Liver (tissue), 9 donors: ENCODE results near the gene TTC12. TPM values are rescaled to one million over a fixed set of nuclear protein-coding genes. Genes with fewer than 3 reads are reported as not detected.

Source experiments
- DNase-seq: peaks from one replicate; pipeline ENCODE4 v3.0.0-alpha.2; 2017; ENCODE audit warnings: low spot score
- H3K27ac ChIP-seq, 2 donors: one replicate each; pipeline ENCODE4 v1.7.0; 2013; ENCODE audit warnings: inconsistent platforms in 2 of 2, low read length in 2 of 2, control low read depth in 1 of 2, low read depth in 1 of 2, mild to moderate bottlenecking in 1 of 2
- H3K27me3 ChIP-seq, 4 donors: one replicate each; pipeline versions ENCODE4 v1.6.1 to v1.7.0; 2013; ENCODE audit warnings: low read length in 3 of 4, inconsistent platforms in 1 of 4, mild to moderate bottlenecking in 1 of 4, moderate library complexity in 1 of 4; ENCODE audit not compliant: control insufficient read depth in 4 of 4, insufficient read depth in 4 of 4
- H3K36me3 ChIP-seq, 4 donors: one replicate each; pipeline versions ENCODE4 v1.6.1 to v1.7.0; 2013; ENCODE audit warnings: low read length in 3 of 4, mild to moderate bottlenecking in 3 of 4, low read depth in 1 of 4, moderate library complexity in 1 of 4; ENCODE audit not compliant: control insufficient read depth in 4 of 4, insufficient read depth in 3 of 4
- H3K4me1 ChIP-seq, 4 donors: one replicate each; pipeline versions ENCODE4 v1.6.1 to v1.7.0; 2013; ENCODE audit warnings: low read length in 3 of 4, mild to moderate bottlenecking in 3 of 4, moderate library complexity in 1 of 4; ENCODE audit not compliant: control insufficient read depth in 4 of 4, insufficient read depth in 4 of 4
- H3K4me3 ChIP-seq, 3 donors: one replicate each; pipeline versions ENCODE4 v1.6.1 to v1.7.0; 2013; ENCODE audit warnings: low read length in 3 of 3, control low read depth in 1 of 3, low read depth in 1 of 3, mild to moderate bottlenecking in 1 of 3
- H3K9ac ChIP-seq, 2 donors: one replicate each; pipeline ENCODE4 v1.7.0; 2013; ENCODE audit warnings: low read length in 2 of 2, mild to moderate bottlenecking in 2 of 2, moderate library complexity in 2 of 2, control low read depth in 1 of 2, low read depth in 1 of 2
- H3K9me3 ChIP-seq, 4 donors: one replicate each; pipeline versions ENCODE4 v1.6.1 to v1.7.0; 2013; ENCODE audit warnings: low read length in 3 of 4; ENCODE audit not compliant: control insufficient read depth in 4 of 4
- ATF3 ChIP-seq: IDR thresholded peaks from 2 replicates; pipeline ENCODE4 v1.6.1; 2016; ENCODE audit warnings: antibody characterized with exemption
- CTCF ChIP-seq: fragments of 150-350 bp; IDR thresholded peaks from 2 replicates; pipeline ENCODE4 v1.5.1; 2017; ENCODE audit warnings: improper control_type of control experiment, low read depth, low read length; ENCODE audit not compliant: missing input control
- EGR1 ChIP-seq, 2 donors: IDR thresholded peaks; 2 replicates each; pipeline ENCODE4 v1.6.1; 2016 to 2018; ENCODE audit warnings: antibody characterized with exemption in 2 of 2, low read depth in 2 of 2
- FOXA1 ChIP-seq: IDR thresholded peaks from 2 replicates; pipeline ENCODE4 v1.6.1; 2016; ENCODE audit warnings: antibody characterized with exemption
- FOXA2 ChIP-seq: IDR thresholded peaks from 2 replicates; pipeline ENCODE4 v1.6.1; 2016; ENCODE audit warnings: antibody characterized with exemption
- GABPA ChIP-seq, 2 donors: IDR thresholded peaks in 1 of 2; conservative IDR thresholded peaks in 1 of 2; 2 replicates each; pipeline ENCODE4 v1.6.1; 2016; ENCODE audit warnings: antibody characterized with exemption in 2 of 2, mild to moderate bottlenecking in 1 of 2, moderate library complexity in 1 of 2
- HNF4A ChIP-seq, 2 donors: conservative IDR thresholded peaks; 2 replicates each; pipeline ENCODE4 v1.6.1; 2016; ENCODE audit warnings: antibody characterized with exemption in 2 of 2, mild to moderate bottlenecking in 2 of 2
- HNF4G ChIP-seq: IDR thresholded peaks from 2 replicates; pipeline ENCODE4 v1.6.1; 2016; ENCODE audit warnings: antibody characterized with exemption
- REST ChIP-seq: IDR thresholded peaks from 2 replicates; pipeline ENCODE4 v1.6.1; 2016; ENCODE audit warnings: antibody characterized with exemption, mild to moderate bottlenecking
- RXRA ChIP-seq, 2 donors: IDR thresholded peaks; 2 replicates each; pipeline ENCODE4 v1.6.1; 2017 to 2018; ENCODE audit warnings: antibody characterized with exemption in 2 of 2, mild to moderate bottlenecking in 1 of 2
- SP1 ChIP-seq: IDR thresholded peaks from 2 replicates; pipeline ENCODE4 v1.6.1; 2018; ENCODE audit warnings: antibody characterized with exemption, mild to moderate bottlenecking
- TAF1 ChIP-seq: conservative IDR thresholded peaks from 2 replicates; pipeline ENCODE4 v1.6.1; 2016; ENCODE audit warnings: antibody characterized with exemption, mild to moderate bottlenecking
- YY1 ChIP-seq: IDR thresholded peaks from 2 replicates; pipeline ENCODE4 v1.6.1; 2016; ENCODE audit warnings: antibody characterized with exemption, mild to moderate bottlenecking
- ZBTB33 ChIP-seq: IDR thresholded peaks from 2 replicates; pipeline ENCODE4 v1.6.1; 2016; ENCODE audit warnings: antibody characterized with exemption
- WGBS: extraction: QIAGEN DNeasy Blood & Tissue Kit; methylation state at CpG from one replicate; pipeline ENCODE4 v1.1.7; 2013; 5-methylcytosine and 5-hydroxymethylcytosine counted together
- polyA plus RNA-seq, 2 donors: library from polyadenylated mRNA; stranded (reverse) in 1 of 2; unstranded in 1 of 2; fragments of 200-250 nt in 1 of 2; fragments of >200 nt in 1 of 2; fragmentation: Nextera tagmentation in 1 of 2; extraction: Ambion mirVana in 1 of 2; gene quantifications; one replicate each; pipeline versions ENCODE4 v1.2.1 to v1.2.3, GENCODE V29; 2013 to 2015
- total RNA-seq, 2 donors: library from RNA; depleted of rRNA; stranded (reverse); fragments of >200 nt; gene quantifications; one replicate each; pipeline ENCODE4 v1.2.3, GENCODE V29; 2014
- donor health status: healthy.
- donor health status: healthy.
- donor health status: healthy.
- donor health status: healthy.
- donor health status: healthy.

The TTC12 gene
- total and polyA plus RNA-seq, 4 donors = 2.8 to 9.0 (median 4.3) TPM

- no peaks in the 10 kb centered on the region for H3K4me1 ChIP-seq
- H3K27ac ChIP-seq = no peak overlapping the region
- no peaks in the 10 kb centered on the region for H3K36me3 ChIP-seq
- DNase-seq = no peak
- peaks cover 0 to 5% (median 0%) of the 10 kb centered on the region in 4 donors for H3K27me3 ChIP-seq
- TF ChIP-seq RXRA (IDR thresholded peaks at IDR 0.05) (no peak), HNF4G (no peak), ZBTB33 (no peak), EGR1 (IDR thresholded peaks at IDR 0.05; ENCODE audit: low read depth in 2 of 2) (no peak), YY1 (no peak), SP1 (no peak), REST (no peak), ATF3 (no peak)
- no peak overlapping the region for H3K4me3 ChIP-seq
- H3K9ac ChIP-seq = no peak overlapping the region
- no peaks in the 10 kb centered on the region for H3K9me3 ChIP-seq
- WGBS = 90% methylated on average over 7 of the region's 7 CpGs
Measured at GRCh38 chr11:113267493-113267892, 46.9 kb upstream of the TTC12 start.

GRCh38 chr11:113269096-113269495 lies 45.3 kb upstream of the TTC12 start:
- Histone ChIP-seq H3K9ac (no peak overlapping the region), H3K27me3 (peaks cover 0 to 5% (median 0%) of the 10 kb centered on the region in 4 donors), H3K4me3 (no peak overlapping the region), H3K4me1 (no peaks in the 10 kb centered on the region), H3K36me3 (no peaks in the 10 kb centered on the region), H3K9me3 (no peaks in the 10 kb centered on the region), H3K27ac (no peak overlapping the region)
- DNase-seq = no peak
- TF ChIP-seq FOXA1 (no peak), ZBTB33 (no peak), YY1 (no peak), HNF4A (conservative IDR thresholded peaks at IDR 0.05) (no peak), FOXA2 (no peak), CTCF (no peak), REST (no peak), TAF1 (no peak), GABPA (IDR thresholded peaks at IDR 0.05 in 1 of 2, conservative IDR thresholded peaks at IDR 0.05 in 1 of 2) (no peak), EGR1 (IDR thresholded peaks at IDR 0.05; ENCODE audit: low read depth in 2 of 2) (no peak), SP1 (no peak)
- 93% methylated on average over 2 of the region's 2 CpGs for WGBS
